ENCODE measurements around the gene KRT27.
"Not testable (repeated sequence)": the region's sequence is repeated elsewhere in the genome, so short reads cannot be mapped to it uniquely, and the experiment has no call there.

KRT27 gene

GRCh38 chr17:40753804-40754203 lies 28.5 kb downstream of the KRT27 start:
- no peak for TF ChIP-seq CTCF (IDR thresholded peaks at IDR 0.05; ENCODE audit: control insufficient read depth, insufficient read depth, low read depth, low read length, missing control alignments)
- no peak overlapping the region for H3K4me3 ChIP-seq (ENCODE audit: control insufficient read depth, low read depth, low read length)
- no peak for DNase-seq (ENCODE audit: low read depth)

- no peak for DNase-seq (ENCODE audit: low read depth)
- no peak for TF ChIP-seq CTCF (IDR thresholded peaks at IDR 0.05; ENCODE audit: control insufficient read depth, insufficient read depth, low read depth, low read length, missing control alignments)
- no peak overlapping the region for H3K4me3 ChIP-seq (ENCODE audit: control insufficient read depth, low read depth, low read length)
These were observed 31.3 kb downstream of the KRT27 start for GRCh38 chr17:40751065-40751464.

GRCh38 chr17:40750391-40750790 lies 32.0 kb downstream of the KRT27 start:
- no peak for TF ChIP-seq CTCF (IDR thresholded peaks at IDR 0.05; ENCODE audit: control insufficient read depth, insufficient read depth, low read depth, low read length, missing control alignments)
- H3K4me3 ChIP-seq (ENCODE audit: control insufficient read depth, low read depth, low read length): no peak overlapping the region
- DNase-seq (ENCODE audit: low read depth): no peak

- H3K4me3 ChIP-seq (ENCODE audit: control insufficient read depth, low read depth, low read length); DNase-seq (ENCODE audit: low read depth): not testable (repeated sequence)
These were observed 33.7 kb downstream of the KRT27 start for GRCh38 chr17:40748666-40749065.

GRCh38 chr17:40738553-40738952 lies 43.8 kb downstream of the KRT27 start:
- TF ChIP-seq CTCF (IDR thresholded peaks at IDR 0.05; ENCODE audit: control insufficient read depth, insufficient read depth, low read depth, low read length, missing control alignments): no peak
- no peak for DNase-seq (ENCODE audit: low read depth)
- H3K4me3 ChIP-seq (ENCODE audit: control insufficient read depth, low read depth, low read length): no peak overlapping the region

- no peak for TF ChIP-seq CTCF (IDR thresholded peaks at IDR 0.05; ENCODE audit: control insufficient read depth, insufficient read depth, low read depth, low read length, missing control alignments)
- H3K4me3 ChIP-seq (ENCODE audit: control insufficient read depth, low read depth, low read length): no peak overlapping the region
- no peak for DNase-seq (ENCODE audit: low read depth)
These were observed 47.3 kb downstream of the KRT27 start for GRCh38 chr17:40735016-40735415.

GRCh38 chr17:40734018-40734417 lies 48.3 kb downstream of the KRT27 start:
- TF ChIP-seq CTCF (IDR thresholded peaks at IDR 0.05; ENCODE audit: control insufficient read depth, insufficient read depth, low read depth, low read length, missing control alignments): no peak
- H3K4me3 ChIP-seq (ENCODE audit: control insufficient read depth, low read depth, low read length): no peak overlapping the region
- DNase-seq (ENCODE audit: low read depth): no peak

Data from AG09309 (cell line).